NCI-H146 treated with DMSO at 0.1 percent for 48 hours (cell line): Measurements from ENCODE around the gene ORM2.

Source experiments
- DNase-seq: peaks from one replicate; lab custom pipeline; 2025; ENCODE audit not compliant: unreplicated experiment; lab: John Stamatoyannopoulos, UW

The ORM2 gene

DNA sequence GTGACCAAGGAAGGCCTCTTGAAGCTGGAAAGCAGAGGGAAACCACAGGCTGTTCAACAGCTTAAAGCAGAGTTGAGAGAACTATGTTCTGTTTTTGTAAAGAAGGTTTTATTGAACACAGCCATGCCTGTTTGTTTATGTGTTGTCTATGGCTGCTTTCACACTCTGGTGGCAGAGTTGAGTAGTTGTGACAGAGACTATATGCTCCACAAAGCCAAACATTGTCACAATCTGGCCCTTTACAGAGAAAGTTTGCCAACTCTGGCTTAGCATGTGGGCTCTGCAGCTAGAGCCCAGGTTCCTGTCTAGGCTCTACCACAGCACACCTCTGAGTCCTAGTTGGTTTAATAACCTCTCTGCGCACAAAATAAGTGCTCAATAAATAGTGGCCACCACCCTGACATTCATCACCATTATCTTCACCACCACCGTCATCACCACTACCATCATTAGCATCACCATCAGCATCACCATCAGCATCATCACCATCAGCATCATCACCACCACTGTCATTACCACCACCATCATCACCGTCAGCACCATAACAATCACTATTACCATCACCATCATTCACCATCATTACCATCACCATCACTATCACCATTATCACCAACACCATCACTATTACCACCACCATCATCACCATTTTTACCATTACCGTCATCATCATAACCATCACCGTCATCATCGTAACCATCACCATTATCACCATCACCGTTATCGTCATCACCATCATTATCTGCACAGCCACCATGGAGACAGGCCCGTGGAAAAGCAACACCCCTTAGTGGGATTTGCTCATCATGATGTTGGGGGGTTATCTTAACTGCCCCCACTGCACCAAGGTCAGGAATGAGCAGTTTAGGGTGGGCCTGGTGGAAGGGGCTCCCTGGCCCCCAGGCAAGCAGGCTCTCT, 39.8 kb downstream of the ORM2 start:
- DNase-seq, result no peak

DNA sequence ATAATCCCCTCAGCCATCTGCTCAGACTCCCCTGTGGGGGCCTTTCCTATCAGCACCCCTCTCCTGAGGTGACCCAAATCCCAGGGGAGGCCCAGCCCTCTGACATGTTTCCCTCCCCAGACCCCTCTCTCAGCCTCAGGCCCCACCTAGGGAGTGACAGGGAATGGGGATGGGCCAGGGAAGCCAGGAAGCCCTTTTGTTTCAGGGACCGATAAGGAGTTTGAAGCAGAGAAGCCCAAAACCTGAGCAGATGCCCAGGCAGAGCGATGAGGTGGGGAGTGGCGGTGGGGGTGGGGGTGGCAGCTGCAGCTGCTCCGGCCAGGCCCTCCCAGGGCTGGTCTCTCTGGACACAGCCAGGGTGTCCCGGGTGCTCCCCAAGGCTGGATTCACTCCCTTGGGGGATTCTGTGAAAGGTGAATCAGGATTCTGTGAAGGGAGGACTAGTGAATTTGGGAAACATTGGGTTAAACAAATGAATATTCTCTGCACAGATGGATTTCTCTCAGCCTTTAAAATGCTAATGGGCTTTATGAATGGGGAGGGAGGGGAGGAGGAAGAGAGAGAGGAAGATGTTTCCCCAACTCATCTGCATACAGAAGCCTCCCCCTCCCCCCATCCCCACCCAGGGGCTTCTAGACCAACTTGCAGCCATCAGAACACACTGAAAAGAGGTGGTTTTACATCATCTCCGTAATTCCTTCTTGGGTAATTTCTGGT, 40.7 kb downstream of the ORM2 start:
- no peak for DNase-seq

- no peak for DNase-seq
Observed at GRCh38 chr9:114370968-114371320, 41.3 kb downstream of the ORM2 start.

DNA sequence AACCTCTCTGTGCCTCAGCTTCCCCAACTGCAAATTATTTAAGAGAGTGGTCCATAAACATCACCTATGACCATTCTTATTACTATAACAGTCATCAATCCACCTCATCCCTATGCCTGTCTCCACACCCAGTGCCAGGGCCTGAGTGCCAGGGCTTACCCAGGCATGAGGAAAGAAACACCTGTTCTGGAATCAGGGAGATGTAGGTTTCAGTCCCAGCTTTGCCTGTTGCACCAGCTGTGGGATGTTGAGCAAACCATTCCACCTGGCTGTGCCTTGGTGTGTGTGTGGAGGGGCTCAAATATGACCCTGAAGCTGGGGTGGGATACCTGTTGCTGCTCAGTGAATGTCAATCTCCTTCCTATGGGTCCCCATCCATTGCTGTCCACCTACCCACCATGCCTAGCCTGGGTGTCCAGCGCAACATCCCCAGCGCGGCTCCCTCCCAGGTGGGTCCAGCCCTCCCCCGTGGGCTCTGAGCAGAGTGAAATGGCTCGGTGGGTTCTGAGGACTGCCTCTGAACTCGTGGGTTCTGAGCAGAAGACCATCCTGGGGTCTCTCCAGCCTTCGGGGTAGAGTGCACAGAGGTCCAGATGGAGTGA, 41.8 kb downstream of the ORM2 start:
- DNase-seq, result no peak

- no peak for DNase-seq
Observed at GRCh38 chr9:114371973-114372917, 42.6 kb downstream of the ORM2 start.

- no peak for DNase-seq
Observed at GRCh38 chr9:114372921-114373448, 43.3 kb downstream of the ORM2 start.

DNA sequence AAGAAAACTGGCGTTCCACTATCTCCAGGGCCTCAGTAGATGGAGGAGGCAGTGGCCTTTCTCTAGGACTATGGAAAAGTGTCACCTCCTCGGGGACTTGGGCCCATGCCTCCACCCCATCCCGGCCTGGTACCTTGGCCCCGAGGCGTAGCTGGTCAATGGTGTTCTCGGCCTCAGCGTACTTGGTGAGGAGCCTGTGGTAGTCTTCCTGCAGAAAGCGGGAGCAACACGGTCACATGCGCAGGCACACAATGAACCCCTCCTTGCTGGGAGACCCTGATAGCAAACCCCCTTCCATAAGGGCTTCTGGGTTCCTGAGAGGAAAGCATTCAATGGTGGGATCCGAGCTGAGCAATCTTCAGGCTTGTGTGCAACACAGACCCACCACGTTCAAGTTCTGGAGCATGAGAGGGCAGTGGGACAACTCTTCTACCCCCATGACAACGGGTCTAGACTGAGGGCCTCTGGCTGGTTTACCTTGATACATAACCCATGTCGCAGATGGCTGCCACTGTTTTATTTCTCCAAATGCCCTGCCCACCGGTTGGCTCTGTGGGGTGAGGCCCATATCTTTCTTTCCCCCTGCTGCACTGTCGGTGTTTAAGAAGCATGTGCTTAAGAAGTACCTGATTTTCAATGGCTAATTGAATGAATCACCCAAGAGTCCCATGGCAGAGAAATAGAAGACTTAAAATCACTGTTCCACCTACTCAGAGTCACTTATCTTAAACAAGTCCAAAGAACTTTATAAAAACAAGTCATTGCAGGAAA, 44.5 kb downstream of the ORM2 start:
- no peak for DNase-seq

DNA sequence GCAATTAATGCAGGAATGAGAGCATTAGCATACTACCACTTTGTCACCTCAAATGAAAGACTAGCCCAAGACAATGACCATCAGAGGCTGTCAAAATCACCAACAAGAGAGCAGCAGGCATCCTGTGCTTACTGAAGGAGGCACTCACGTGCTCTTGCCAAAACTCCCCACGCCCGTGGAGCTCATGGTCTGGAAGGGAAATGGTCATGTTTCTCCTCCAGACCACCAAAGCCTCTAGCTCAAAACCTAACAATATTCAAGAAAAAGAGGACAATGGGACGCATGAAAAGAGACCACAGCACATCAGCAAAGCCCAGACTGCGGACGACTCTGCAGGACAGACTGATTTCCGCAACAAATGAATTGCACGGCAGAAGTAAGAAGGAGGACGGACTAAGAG, 45.3 kb downstream of the ORM2 start:
- no peak for DNase-seq

- no peak for DNase-seq
Observed at GRCh38 chr9:114375386-114376175, 45.9 kb downstream of the ORM2 start.

- no peak for DNase-seq
Observed at GRCh38 chr9:114376586-114377445, 47.1 kb downstream of the ORM2 start.

GRCh38 chr9:114378016-114378415, 48.3 kb downstream of the ORM2 start:
- no peak for DNase-seq

GRCh38 chr9:114378883-114379282, 49.2 kb downstream of the ORM2 start:
- DNase-seq, result no peak
